Heart right ventricle (tissue), 16 donors: ENCODE measurements around the gene HADHA. TPM values are rescaled to one million over a fixed set of nuclear protein-coding genes. Genes with fewer than 3 reads are reported as not detected.

Source experiments
- ATAC-seq, 8 donors: fragments of 200-7000 bp; cut with Tn5 transposase; one replicate each; pipeline ENCODE4 v1.9.1; 2020; ENCODE audit warnings: mild to moderate bottlenecking in 8 of 8, moderate library complexity in 8 of 8, moderate number of reproducible peaks in 1 of 8
- DNase-seq, 2 donors: peaks; one replicate each; pipeline ENCODE4 v3.0.0-alpha.2; 2020
- H3K27ac ChIP-seq, 10 donors: fragments of 200-600 bp; sonication (generic) in 2 of 10; one replicate each; pipeline versions ENCODE4 v1.5.0 to v1.8.0; 2020 to 2022; ENCODE audit warnings: mild to moderate bottlenecking in 3 of 10
- H3K27me3 ChIP-seq, 7 donors: fragments of 200-600 bp; one replicate each; pipeline ENCODE4 v1.8.0; 2021 to 2022; ENCODE audit warnings: mild to moderate bottlenecking in 2 of 7
- H3K36me3 ChIP-seq, 9 donors: fragments of 200-600 bp; sonication (generic) in 1 of 9; one replicate each; pipeline versions ENCODE4 v1.5.0 to v1.8.0; 2020 to 2022; ENCODE audit warnings: mild to moderate bottlenecking in 2 of 9
- H3K4me1 ChIP-seq, 9 donors: fragments of 200-600 bp; sonication (generic) in 1 of 9; one replicate each; pipeline versions ENCODE4 v1.5.0 to v1.8.0; 2020 to 2022; ENCODE audit warnings: mild to moderate bottlenecking in 4 of 9
- H3K4me3 ChIP-seq, 10 donors: fragments of 200-600 bp; sonication (generic) in 2 of 10; one replicate each; pipeline versions ENCODE4 v1.5.0 to v1.8.0; 2020 to 2022; ENCODE audit warnings: mild to moderate bottlenecking in 7 of 10, moderate library complexity in 2 of 10
- H3K9me3 ChIP-seq, 11 donors: fragments of 200-600 bp in 10 of 11; sonication (generic) in 2 of 11; one replicate each; pipeline versions ENCODE4 v1.5.0 to v1.8.0; 2013 to 2022; ENCODE audit warnings: mild to moderate bottlenecking in 2 of 11, control low read depth in 1 of 11, moderate library complexity in 1 of 11
- WGBS, 2 donors: extraction: QIAGEN DNeasy Blood & Tissue Kit; methylation state at CpG; one replicate each; pipeline ENCODE4 v1.1.7; 2013; ENCODE audit warnings: inconsistent platforms in 1 of 2; 5-methylcytosine and 5-hydroxymethylcytosine counted together
- intact Hi-C, 10 donors: fragments of 100-400 bp; cut with DNase I; formaldehyde crosslinking; loops; one replicate each; pipeline versions ENCODE4 v1.11.1 to v1.14.2; 2022
- polyA plus RNA-seq, 2 donors: library from polyadenylated mRNA; stranded (reverse); fragments of 200-250 nt; gene quantifications; one replicate each; pipeline ENCODE4 v1.2.3, GENCODE V29; 2013
- total RNA-seq, 10 donors: library from RNA; stranded (reverse); fragmentation: NEBNext Ultra II Directional in 3 of 10; extraction: Animal tissue kit (Norgen Biotek cat#: 25700) in 3 of 10; gene quantifications; one replicate each; pipeline versions ENCODE4 v1.2.1 to v1.2.4, GENCODE V29; 2021 to 2023
- TF ChIP-seq, protein P1 (sequence below), 9 donors: fragments of 200-600 bp; sonication (generic) in 2 of 9; IDR thresholded peaks; one replicate each; pipeline versions ENCODE4 v1.5.0 to v1.8.0; 2021 to 2022; ENCODE audit warnings: antibody characterized with exemption in 9 of 9, mild to moderate bottlenecking in 5 of 9, moderate library complexity in 1 of 9
- donor health status: Arrhythmogenic right ventricular cardiomyopathy.
- donor health status: ischemic (EF 13 %, LVEDD 7.1; RV severe dilation, severe dysfunction).
- donor health status: healthy with polysubstance abuse.
- donor health status: DM: no; HTN: yes; CAD: no.
- donor health status: DM: no; HTN: no; CAD: no.
- donor health status: ischemic (EF 25% LVEDD 6.9; RV normal size, moderate dysfunction).
- donor health status: ischemic (EF 25% LVEDD 5.7; RV mildly dilated, moderate dysfunction).
- donor health status: healthy.
- donor health status: DM: yes; HTN: yes; CAD: no.
- donor health status: Ischemic cardiomyopathy.
- donor health status: ischemic (EF 35%, LVEDD 5.7; RV mildly dilated, moderate dysfunction).
- donor health status: nonischemic (EF 11% LVEDD 7.7; RV severe dilation, severe dysfunction).
- donor health status: DM: yes; HTN: yes; CAD: no.
- donor health status: PGD.
- donor health status: ischemic (EF 29% LVEDD 5.4; RV normal size, mild dysfunction).
- donor health status: nonischemic (EF 23%, LVEDD 6.1; RV moderate dilation, normal function).

Gene HADHA
- total and polyA plus RNA-seq, 12 donors, result 143 to 686 (median 377) TPM

DNA sequence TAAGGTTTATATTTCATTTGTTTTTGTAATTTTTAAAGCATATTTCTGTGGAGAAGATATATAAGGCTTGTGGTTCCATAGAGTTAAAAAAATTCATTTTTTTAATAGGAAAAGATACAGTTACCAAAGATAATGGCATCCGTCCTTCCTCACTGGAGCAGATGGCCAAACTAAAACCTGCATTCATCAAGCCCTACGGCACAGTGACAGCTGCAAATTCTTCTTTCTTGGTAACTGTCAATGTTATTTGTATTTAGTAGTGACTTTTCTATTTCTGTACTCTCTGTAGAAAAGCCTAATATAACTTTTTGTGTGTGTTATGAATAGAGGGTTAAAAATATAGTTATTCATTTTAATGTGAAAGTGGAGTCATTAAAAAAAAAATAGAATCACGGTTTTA, 35.5 kb upstream of the HADHA start:
- intact Hi-C loops, result loop anchor here in 6 of 10 donors (5.0 to 10.0 kb wide), 4 partner anchors 38 to 75 kb away; partner anchors contain the start of genes HADHA (in 3 of the 6) and HADHB (in 3 of the 6)
- TF ChIP-seq, protein P1, sequence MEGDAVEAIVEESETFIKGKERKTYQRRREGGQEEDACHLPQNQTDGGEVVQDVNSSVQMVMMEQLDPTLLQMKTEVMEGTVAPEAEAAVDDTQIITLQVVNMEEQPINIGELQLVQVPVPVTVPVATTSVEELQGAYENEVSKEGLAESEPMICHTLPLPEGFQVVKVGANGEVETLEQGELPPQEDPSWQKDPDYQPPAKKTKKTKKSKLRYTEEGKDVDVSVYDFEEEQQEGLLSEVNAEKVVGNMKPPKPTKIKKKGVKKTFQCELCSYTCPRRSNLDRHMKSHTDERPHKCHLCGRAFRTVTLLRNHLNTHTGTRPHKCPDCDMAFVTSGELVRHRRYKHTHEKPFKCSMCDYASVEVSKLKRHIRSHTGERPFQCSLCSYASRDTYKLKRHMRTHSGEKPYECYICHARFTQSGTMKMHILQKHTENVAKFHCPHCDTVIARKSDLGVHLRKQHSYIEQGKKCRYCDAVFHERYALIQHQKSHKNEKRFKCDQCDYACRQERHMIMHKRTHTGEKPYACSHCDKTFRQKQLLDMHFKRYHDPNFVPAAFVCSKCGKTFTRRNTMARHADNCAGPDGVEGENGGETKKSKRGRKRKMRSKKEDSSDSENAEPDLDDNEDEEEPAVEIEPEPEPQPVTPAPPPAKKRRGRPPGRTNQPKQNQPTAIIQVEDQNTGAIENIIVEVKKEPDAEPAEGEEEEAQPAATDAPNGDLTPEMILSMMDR (IDR thresholded peaks at IDR 0.05), result no peak
- Histone ChIP-seq H3K9me3 (no peaks in the 10 kb centered on the region), H3K4me3 (no peak overlapping the region), H3K4me1 (peaks cover 0 to 10% (median 7%) of the 10 kb centered on the region in 9 donors), H3K27ac (no peak overlapping the region), H3K27me3 (no peaks in the 10 kb centered on the region), H3K36me3 (peaks cover 0 to 100% (median 59%) of the 10 kb centered on the region in 9 donors)
- 87 to 89% methylated on average over 3 of the region's 3 CpGs for WGBS, 2 donors
- DNase-seq (no peak), ATAC-seq (no peak)

DNA sequence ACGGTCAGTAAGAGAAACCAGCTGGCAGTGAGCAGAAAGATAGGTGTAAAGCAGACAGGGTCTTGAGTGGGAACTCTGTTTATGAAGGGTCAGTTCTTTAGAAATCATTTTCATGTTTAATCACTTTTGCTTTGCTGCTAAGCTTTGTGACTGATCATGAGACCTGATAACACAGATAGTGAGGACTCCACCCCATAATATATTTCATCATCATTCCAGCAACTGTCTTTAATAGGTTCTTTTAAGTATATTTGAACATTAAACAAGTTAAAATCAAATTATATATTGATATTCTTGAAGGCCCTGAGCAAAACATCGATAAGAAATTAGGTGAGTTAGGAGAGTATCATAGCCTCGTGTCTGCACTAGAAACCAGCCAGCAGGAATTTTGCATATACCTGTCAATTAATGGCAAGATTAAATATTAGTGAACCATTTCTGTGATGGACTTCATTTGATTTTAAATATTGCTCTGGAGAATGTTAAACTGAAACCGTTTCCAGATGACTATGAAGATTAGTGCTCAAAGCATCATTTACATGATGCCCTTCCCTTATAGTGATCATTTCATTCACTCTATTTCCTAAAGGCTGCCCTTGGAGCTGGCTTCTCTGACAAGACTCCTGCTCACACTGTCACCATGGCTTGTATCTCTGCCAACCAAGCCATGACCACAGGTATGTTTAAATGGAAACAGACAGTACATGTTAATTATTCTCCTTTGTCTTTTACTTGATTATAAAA, 32.2 kb upstream of the HADHA start:
- 80% methylated on average over 4 of the region's 4 CpGs for WGBS, 2 donors
- Histone ChIP-seq H3K4me3 (no peak overlapping the region), H3K27ac (no peak overlapping the region)

DNA sequence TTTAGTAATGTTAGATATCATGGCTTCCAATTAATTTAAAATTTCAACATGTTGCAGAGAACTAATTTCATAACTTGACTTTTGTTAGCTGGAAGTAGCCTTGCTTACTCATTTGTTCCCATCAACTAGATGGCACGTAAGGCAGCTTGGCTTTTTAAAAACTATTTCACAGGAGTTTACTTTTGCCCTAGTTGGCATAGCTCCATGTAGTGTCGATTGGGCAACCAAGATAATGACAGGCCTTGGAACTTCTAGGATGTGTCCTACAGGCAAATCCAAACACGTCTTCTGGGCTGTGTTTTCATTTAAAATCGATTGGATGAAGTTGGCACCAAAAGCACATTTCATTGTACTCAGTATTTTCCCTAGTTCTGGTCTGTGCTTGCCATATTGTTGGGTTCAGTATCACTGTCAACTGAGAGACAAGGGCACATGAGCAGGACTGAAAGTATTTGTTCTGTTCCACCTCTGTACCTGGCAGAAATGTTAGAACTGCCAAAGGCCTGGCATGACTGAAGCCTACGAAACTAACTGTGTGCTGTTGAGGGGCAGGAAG, 29.7 kb upstream of the HADHA start:
- Histone ChIP-seq H3K36me3 (peaks cover 0 to 73% (median 17%) of the 10 kb centered on the region in 9 donors), H3K4me3 (no peak overlapping the region), H3K27me3 (no peaks in the 10 kb centered on the region), H3K4me1 (peaks cover 0 to 62% (median 31%) of the 10 kb centered on the region in 9 donors), H3K9me3 (no peaks in the 10 kb centered on the region), H3K27ac (peak overlapping the region; percentile 32 to 82 (median 72))
- intact Hi-C loops, result loop anchor here in 2 of 10 donors (2.0 kb wide), 2 partner anchors 29 to 33 kb away; partner anchors contain the start of genes HADHA (in 1 of the 2) and HADHB (in 1 of the 2)
- 9 to 13% methylated on average over 5 of the region's 5 CpGs for WGBS, 2 donors
- TF ChIP-seq, protein P1 (IDR thresholded peaks at IDR 0.05), result no peak
- ATAC-seq (peak; percentile 60 to 97 (median 88)), DNase-seq (peak in 1 of 2 donors; percentile 66)

More for the DNA sequence above, 32.2 kb upstream of the HADHA start:
- no peaks in the 10 kb centered on the region for H3K9me3 ChIP-seq
- ATAC-seq (no peak), DNase-seq (no peak)
- intact Hi-C loops, result loop anchor here in 4 of 10 donors (5.0 kb wide), 2 partner anchors 34 to 39 kb away; partner anchors contain the start of genes HADHA (in 3 of the 4) and HADHB (in 3 of the 4)
- no peaks in the 10 kb centered on the region for H3K27me3 ChIP-seq
- TF ChIP-seq, protein P1 (IDR thresholded peaks at IDR 0.05), result no peak
- H3K4me1 ChIP-seq, result peaks cover 0 to 42% (median 30%) of the 10 kb centered on the region in 9 donors
- peaks cover 0 to 80% (median 39%) of the 10 kb centered on the region in 9 donors for H3K36me3 ChIP-seq

DNA sequence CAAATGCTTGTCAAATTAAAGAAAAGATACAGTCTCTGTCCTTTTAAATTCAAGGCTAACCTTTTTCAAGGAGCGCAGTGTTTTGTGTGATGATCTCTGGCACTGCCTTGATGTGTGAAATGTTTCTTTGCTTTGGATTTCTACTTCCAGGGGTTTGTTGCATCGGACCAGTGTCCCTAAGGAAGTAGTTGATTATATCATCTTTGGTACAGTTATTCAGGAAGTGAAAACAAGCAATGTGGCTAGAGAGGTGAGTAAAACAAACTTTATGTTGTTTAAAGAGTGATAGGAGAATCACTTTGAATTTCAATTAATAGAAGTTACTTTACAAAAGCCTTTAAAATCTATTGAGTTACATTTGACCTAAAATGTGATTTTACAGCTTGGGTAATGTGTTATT, 29.1 kb upstream of the HADHA start:
- Histone ChIP-seq H3K4me1 (peaks cover 0 to 69% (median 32%) of the 10 kb centered on the region in 9 donors), H3K9me3 (no peaks in the 10 kb centered on the region), H3K27me3 (no peaks in the 10 kb centered on the region), H3K27ac (peak overlapping the region; percentile 32 to 82 (median 72)), H3K36me3 (peaks cover 0 to 66% (median 11%) of the 10 kb centered on the region in 9 donors), H3K4me3 (no peak overlapping the region)
- ATAC-seq (no peak), DNase-seq (no peak)
- intact Hi-C loops, result no loop called here
- 42 to 68% methylated on average over 2 of the region's 2 CpGs for WGBS, 2 donors
- TF ChIP-seq, protein P1 (IDR thresholded peaks at IDR 0.05), result no peak
